SU-DHL-6 (cell line): Measurements from ENCODE around the gene BIRC5.

Experiments used
- H2AFZ ChIP-seq: fragments of 200-600 bp; sonication (generic); 2 replicates; pipeline ENCODE4 v1.6.1; 2014; ENCODE audit warnings: low read depth, mild to moderate bottlenecking, moderate library complexity, mixed read lengths, antibody characterized with exemption, low read length; ENCODE audit not compliant: severe bottlenecking
- H3F3A ChIP-seq: fragments of 200-600 bp; shearing (Covaris generic); 2 replicates; pipeline ENCODE4 v1.6.0; 2016; ENCODE audit warnings: antibody characterized with exemption, mild to moderate bottlenecking; ENCODE audit not compliant: insufficient read depth
- H3K27ac ChIP-seq: fragments of 200-600 bp; sonication (generic); 2 replicates; pipeline ENCODE4 v1.5.1; 2016; ENCODE audit warnings: low read depth, mild to moderate bottlenecking, low read length, moderate library complexity, mixed read lengths
- H3K27me3 ChIP-seq: fragments of 200-600 bp; sonication (generic), shearing (Covaris generic); 2 replicates; pipeline ENCODE4 v1.6.0; 2014; ENCODE audit warnings: mild to moderate bottlenecking, low read length
- H3K36me3 ChIP-seq: fragments of 200-600 bp; sonication (generic); 2 replicates; pipeline ENCODE4 v1.6.1; 2014; ENCODE audit warnings: mild to moderate bottlenecking, low read length, mixed read lengths
- H3K4me2 ChIP-seq: fragments of 300-600, 200-600 bp; shearing (Covaris generic), sonication (generic); 2 replicates; pipeline ENCODE4 v1.6.0; 2014; ENCODE audit warnings: low read length, low read depth, mild to moderate bottlenecking; ENCODE audit not compliant: poor library complexity, severe bottlenecking
- H3K4me3 ChIP-seq: fragments of 200-600 bp; sonication (generic); 2 replicates; pipeline ENCODE4 v1.5.1; 2014; ENCODE audit warnings: antibody characterized with exemption, low read length, mild to moderate bottlenecking, mixed read lengths; ENCODE audit not compliant: insufficient read depth, poor library complexity, severe bottlenecking
- H3K79me2 ChIP-seq: fragments of 200-600 bp; sonication (generic); 2 replicates; pipeline ENCODE4 v1.6.1; 2014; ENCODE audit warnings: mild to moderate bottlenecking, low read length, moderate library complexity; ENCODE audit not compliant: insufficient read depth
- H3K9ac ChIP-seq: fragments of 200-600 bp; sonication (generic); 2 replicates; pipeline ENCODE4 v1.7.0; 2014; ENCODE audit warnings: mild to moderate bottlenecking, low read length
- H3K9me2 ChIP-seq: fragments of 200-600 bp; sonication (generic); replicated peaks from 2 replicates; pipeline ENCODE4 v1.6.1; 2014; ENCODE audit warnings: low read length; ENCODE audit not compliant: insufficient read depth
- H3K9me3 ChIP-seq: fragments of 200-600 bp; sonication (generic); 2 replicates; pipeline ENCODE4 v1.6.1; 2014; ENCODE audit warnings: low read length, mixed read lengths; ENCODE audit not compliant: insufficient read depth
- H4K20me1 ChIP-seq: fragments of 200-600 bp; sonication (generic); 2 replicates; pipeline ENCODE4 v1.6.1; 2014; ENCODE audit warnings: low read depth, mild to moderate bottlenecking, antibody characterized with exemption, low read length, moderate library complexity, mixed read lengths
- EZH2phosphoT487 ChIP-seq: fragments of 200-600 bp; sonication (generic), shearing (Covaris generic); conservative IDR thresholded peaks from 2 replicates; pipeline ENCODE4 v1.6.1; 2018; ENCODE audit warnings: mild to moderate bottlenecking, antibody characterized with exemption, low read length, moderate library complexity, mixed read lengths
- TF ChIP-seq, protein P1 (sequence below): fragments of 200-600 bp; sonication (generic); IDR thresholded peaks from one replicate; pipeline ENCODE4 v1.5.1; 2017; ENCODE audit warnings: antibody characterized with exemption, mild to moderate bottlenecking, low read length, moderate library complexity; ENCODE audit not compliant: insufficient read depth, poor library complexity, severe bottlenecking

Gene BIRC5

DNA sequence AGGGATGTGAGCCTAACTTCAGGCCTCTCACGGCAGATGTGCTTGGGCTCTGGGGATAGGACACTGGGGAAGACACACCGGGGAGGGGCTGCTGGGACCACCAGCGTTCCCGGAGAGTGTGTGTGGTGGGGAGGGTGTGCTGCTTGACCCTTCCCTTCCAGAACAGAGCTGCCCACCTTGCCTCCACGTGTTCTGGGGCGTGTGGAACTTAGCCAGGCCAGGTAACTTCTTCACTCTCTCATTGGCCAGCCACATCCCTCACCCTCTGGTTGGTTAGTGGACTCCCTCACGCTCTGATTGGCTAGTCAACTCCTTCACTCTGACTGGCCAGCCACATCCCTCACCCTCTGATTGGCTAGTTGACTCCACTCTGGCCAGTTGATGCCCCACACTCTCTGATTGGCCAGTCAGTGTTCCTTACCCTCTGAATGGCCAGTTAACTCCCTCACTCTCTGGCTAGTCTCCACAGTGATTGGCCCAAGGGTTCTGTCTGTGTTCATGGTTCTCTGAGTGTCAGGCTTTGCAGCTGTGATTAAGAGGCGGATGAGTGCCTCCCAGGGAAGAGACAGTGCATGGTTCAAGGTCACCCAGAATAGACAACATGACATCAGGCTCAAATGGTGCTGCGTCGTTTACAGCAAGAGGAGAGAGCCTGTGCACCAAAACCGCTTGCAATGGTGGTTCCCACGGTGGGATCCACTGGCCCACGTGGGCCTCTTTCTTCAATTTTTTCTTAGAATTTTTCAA lies 27.4 kb downstream of the BIRC5 start:
- H3F3A ChIP-seq: peaks cover 31% of the 10 kb centered on the region
- H2AFZ ChIP-seq: no peak overlapping the region
- H3K4me3 ChIP-seq: peak overlapping the region; percentile 2
- no peaks in the 10 kb centered on the region for H3K79me2 ChIP-seq
- no peaks in the 10 kb centered on the region for H3K36me3 ChIP-seq
- no peak for TF ChIP-seq EZH2phosphoT487
- TF ChIP-seq, protein P1, sequence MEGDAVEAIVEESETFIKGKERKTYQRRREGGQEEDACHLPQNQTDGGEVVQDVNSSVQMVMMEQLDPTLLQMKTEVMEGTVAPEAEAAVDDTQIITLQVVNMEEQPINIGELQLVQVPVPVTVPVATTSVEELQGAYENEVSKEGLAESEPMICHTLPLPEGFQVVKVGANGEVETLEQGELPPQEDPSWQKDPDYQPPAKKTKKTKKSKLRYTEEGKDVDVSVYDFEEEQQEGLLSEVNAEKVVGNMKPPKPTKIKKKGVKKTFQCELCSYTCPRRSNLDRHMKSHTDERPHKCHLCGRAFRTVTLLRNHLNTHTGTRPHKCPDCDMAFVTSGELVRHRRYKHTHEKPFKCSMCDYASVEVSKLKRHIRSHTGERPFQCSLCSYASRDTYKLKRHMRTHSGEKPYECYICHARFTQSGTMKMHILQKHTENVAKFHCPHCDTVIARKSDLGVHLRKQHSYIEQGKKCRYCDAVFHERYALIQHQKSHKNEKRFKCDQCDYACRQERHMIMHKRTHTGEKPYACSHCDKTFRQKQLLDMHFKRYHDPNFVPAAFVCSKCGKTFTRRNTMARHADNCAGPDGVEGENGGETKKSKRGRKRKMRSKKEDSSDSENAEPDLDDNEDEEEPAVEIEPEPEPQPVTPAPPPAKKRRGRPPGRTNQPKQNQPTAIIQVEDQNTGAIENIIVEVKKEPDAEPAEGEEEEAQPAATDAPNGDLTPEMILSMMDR: no peak
- peak overlapping the region; percentile 48 for H3K4me2 ChIP-seq
- no peaks in the 10 kb centered on the region for H3K27me3 ChIP-seq
- H3K9me2 ChIP-seq: no peaks in the 10 kb centered on the region
- H3K9me3 ChIP-seq: no peaks in the 10 kb centered on the region
- no peaks in the 10 kb centered on the region for H4K20me1 ChIP-seq
- peak overlapping the region; percentile 96 for H3K27ac ChIP-seq
- H3K9ac ChIP-seq: no peak overlapping the region; the same call in 1 of the 2 replicates

DNA sequence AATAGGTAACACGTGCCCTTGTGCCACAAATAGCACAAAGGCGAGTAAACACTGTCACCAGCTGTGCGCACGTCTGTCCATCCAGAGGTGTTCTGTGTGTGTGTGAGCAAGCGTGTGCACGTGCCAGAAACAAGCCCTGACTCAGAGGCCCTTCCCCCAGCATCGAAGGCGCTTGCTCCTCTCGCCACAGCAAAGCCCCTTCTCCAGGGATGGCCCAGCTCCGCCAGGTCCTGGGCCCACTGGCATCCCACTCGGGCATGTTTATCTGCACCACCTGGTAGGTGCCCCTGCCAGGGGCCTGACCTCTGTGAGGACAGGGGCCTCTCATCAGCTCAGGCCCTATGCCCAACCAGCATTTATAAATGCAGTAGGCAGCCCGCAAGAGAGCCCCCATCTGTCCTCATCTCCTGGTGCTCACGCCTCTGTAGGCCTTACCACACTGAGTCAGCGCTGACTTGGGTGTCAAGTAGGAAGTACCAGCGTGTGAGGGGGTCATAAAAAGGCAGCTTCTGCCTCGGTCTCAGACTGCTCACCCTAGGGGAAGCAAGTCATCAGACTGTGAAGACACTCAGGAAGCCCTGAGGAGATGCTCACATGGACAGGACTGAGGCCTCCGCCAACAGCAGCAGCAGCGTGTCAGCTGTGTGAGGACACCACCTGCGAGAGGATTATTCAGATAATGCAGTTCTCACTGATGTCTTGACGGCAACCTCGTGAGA lies 28.1 kb downstream of the BIRC5 start:
- Histone ChIP-seq H3K27ac (peak overlapping the region; percentile 96), H3K79me2 (no peaks in the 10 kb centered on the region), H3K9me2 (no peaks in the 10 kb centered on the region), H3K4me3 (peak overlapping the region; percentile 5), H3K27me3 (no peaks in the 10 kb centered on the region), H3F3A (peaks cover 31% of the 10 kb centered on the region), H4K20me1 (no peaks in the 10 kb centered on the region), H2AFZ (no peak overlapping the region), H3K36me3 (no peaks in the 10 kb centered on the region), H3K4me2 (peak overlapping the region; percentile 48), H3K9me3 (no peaks in the 10 kb centered on the region), H3K9ac (peak overlapping the region; percentile 49)
- TF ChIP-seq, protein P1: no peak
- TF ChIP-seq EZH2phosphoT487: no peak

DNA sequence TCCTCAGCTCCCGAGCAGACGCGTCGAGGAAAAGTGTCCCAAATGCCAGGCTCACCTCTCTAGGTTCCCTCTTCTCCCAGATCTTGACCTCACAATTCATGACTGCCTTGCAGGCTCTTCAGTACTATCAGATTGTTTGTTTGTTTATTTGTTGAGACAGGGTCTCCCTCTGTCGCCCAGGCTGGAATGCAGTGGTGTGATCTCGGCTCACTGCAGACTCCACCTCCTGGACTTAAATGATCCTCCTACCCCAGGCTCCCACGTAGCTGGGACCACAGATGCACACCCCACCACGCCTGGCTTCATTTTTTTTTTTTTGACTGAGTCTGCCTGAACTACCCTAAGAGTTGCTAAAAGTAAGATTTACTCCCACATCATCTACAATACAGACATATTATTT lies 33.3 kb downstream of the BIRC5 start:
- Histone ChIP-seq H3F3A (peaks cover 19% of the 10 kb centered on the region), H3K27ac (no peak overlapping the region), H4K20me1 (no peaks in the 10 kb centered on the region), H3K9me3 (no peaks in the 10 kb centered on the region), H2AFZ (no peak overlapping the region), H3K4me2 (no peak overlapping the region), H3K27me3 (no peaks in the 10 kb centered on the region), H3K9ac (no peak overlapping the region), H3K79me2 (no peaks in the 10 kb centered on the region), H3K4me3 (no peak overlapping the region), H3K9me2 (no peaks in the 10 kb centered on the region), H3K36me3 (no peaks in the 10 kb centered on the region)
- TF ChIP-seq, protein P1: no peak
- no peak for TF ChIP-seq EZH2phosphoT487
